Iris pigment epithelial cell (primary cell): ENCODE data around the gene GRID1.
A peak's percentile ranks its signal among the peaks of the same experiment; 100 is the strongest.
"Not testable (repeated sequence)": the region's sequence is repeated elsewhere in the genome, so short reads cannot be mapped to it uniquely, and the experiment has no call there.

Experiments used
- DNase-seq: peaks from one replicate; pipeline ENCODE4 v3.0.0-alpha.2; 2011; ENCODE audit warnings: low read depth

Gene GRID1

DNA sequence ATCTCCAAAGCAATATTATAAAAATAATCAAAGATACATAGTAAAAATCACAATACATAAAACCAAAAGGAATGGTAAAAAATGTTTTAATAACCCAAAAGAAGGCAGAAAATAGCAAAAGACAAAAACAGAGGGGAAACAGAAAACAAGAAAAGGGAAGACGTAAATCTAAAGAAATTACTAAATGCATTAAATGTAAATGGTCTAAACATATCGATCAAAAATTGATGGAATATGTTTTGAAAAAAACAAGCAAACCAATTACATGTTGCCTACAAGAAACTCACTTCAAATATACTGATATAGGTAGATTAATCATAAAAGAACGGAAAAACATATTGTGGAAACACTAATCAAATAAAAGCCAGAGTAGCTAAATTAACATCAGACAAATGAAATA is 369.1 kb downstream of the GRID1 start:
- DNase-seq: no peak

GRCh38 chr10:85995791-85996190 is 370.8 kb downstream of the GRID1 start:
- DNase-seq: peak; percentile 16

DNA sequence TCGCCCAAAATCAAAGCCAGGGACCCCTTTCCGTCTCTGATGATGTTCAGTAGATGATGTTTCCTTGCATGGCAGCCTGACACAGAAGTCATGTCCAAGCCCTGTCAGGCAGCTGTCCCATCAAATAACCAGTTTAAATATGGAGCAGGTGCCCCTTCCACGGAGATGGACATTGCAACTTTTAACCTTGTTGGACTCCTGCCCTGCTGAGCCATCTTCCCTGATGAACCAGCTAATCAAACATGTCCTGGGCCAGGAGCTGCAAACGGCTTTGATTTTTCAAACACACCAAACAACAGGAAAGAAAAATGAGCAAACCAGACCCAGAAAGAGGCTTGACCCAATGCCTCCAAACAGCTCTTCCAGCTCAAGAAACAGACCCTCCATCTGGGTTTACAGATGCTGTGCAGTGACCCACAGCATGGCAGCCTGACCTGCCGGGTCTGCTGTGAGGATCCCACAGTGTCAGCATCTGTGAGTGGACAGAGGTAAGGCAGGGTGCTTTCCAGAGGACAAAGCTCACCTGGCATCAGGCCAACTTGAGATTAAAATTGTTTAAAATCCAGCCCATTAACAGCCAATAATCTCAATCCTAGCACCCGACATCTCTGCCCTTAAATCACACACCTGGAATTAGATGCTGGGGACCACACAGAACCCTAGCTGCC is 372.6 kb downstream of the GRID1 start:
- DNase-seq: no peak

DNA sequence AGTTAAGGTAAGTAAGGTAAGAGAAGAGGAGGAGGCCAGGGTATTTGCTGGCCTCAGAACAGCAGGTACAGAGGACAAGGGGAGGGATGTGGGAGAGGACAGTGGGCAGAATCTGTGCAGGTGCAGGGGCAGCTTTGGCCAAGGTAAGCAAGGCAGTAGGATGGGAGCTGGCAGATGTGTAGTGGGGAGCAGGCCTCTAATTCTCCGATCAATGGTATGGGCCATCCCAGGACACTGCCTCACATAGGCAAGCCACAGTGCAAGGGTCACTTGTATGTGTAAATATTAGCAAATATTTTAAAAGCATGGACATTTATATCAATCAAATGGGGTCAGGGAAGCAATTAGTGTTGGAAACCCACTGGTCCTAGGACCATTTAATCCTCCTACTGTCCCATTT is 373.5 kb downstream of the GRID1 start:
- no peak for DNase-seq

DNA sequence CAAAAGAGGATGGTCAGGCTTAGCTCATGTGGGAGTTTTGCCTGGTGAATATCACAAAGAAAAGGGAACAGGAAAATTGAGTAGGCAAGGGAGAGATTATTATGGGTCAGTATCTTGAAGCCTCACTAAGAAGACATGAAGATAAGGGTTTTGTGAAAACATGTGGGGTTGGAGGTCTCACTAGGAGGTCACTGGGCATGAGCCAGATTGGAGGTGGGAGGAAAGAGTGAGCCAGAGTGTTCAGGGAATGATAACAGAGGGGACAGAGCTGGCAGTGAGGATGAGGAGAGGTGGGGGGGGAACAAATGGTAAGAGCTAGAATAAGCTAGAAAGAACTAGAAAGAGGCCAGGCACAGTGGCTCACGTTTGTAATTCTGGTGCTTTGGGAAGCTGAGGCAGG is 374.3 kb downstream of the GRID1 start:
- no peak for DNase-seq

GRCh38 chr10:85986777-85987176 is 379.8 kb downstream of the GRID1 start:
- DNase-seq: no peak

- no peak for DNase-seq
These were observed 383.5 kb downstream of the GRID1 start for GRCh38 chr10:85983051-85983450.

GRCh38 chr10:85979598-85979997 is 387.0 kb downstream of the GRID1 start:
- no peak for DNase-seq

DNA sequence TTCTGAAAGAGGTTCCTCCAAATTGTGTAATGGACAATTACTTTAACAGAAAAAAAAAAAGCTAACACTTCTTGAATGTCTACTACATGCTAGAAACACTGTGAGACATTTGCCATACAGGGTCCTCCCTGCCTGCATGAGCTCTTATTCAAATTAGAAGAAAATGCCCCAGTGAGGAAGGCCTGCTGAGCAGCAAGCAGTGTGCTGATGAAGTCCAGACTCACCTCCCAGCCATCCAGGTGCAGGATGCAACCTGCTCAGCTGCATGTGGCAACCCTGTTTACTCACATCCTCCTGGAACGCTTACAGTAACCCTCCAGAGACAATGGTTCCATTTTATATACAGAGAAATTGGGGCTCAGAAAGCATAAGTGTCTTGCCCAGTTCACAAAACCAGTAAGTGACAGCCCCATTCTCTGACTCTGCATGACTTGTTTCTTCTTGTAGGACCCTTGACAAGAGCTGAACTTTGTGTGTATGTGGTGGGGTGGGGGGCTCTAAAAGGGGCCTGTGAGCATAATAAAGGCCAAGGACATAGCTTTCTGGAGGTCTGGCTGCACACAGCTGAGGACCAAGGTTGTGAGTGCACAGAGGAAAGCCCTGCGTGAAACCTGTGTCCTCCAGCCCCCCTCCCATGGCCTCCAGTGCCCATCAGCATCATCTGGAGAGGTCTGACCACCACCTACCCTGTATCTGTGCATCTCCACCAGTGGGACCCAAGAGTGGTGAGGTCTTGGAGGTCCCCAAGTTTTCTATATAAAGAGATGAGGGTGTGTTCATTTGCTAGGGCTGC is 387.8 kb downstream of the GRID1 start:
- DNase-seq: no peak

- DNase-seq: no peak
These were observed 389.0 kb downstream of the GRID1 start for GRCh38 chr10:85977642-85978041.

GRCh38 chr10:85976267-85976793 is 390.3 kb downstream of the GRID1 start:
- no peak for DNase-seq

GRCh38 chr10:85971494-85971893 is 395.1 kb downstream of the GRID1 start:
- DNase-seq: no peak

GRCh38 chr10:85967594-85967993 is 399.0 kb downstream of the GRID1 start:
- DNase-seq: no peak

DNA sequence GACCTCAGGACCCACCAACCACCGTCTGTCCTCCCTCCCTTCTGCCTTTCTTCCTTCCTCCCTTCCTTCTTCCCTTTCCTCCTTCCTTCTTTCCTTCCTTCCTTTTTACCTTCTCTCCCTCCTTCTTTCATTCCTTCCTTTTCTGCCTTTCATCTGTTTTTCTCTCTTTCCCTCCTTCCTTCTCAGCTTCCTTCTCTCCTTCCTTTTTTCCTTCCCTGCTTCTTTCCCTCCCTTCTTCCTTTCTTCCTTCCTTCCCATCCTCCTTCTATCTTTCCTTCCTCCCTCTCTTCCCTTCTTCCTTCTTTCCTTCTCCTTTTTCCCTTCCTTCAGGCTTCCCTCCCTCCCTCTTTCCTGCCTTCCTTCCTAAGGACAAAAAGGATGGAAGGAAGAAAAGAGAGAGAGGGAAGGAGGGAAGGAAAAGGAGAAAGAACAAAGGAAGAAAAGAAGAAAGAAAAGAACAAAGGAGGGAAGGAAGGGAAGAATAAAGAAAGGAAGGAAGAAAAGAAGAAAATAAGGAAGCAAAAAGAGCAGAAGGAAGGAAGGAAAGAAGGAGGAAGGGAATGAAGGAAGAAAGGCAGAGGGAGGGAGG is 405.0 kb downstream of the GRID1 start:
- no peak for DNase-seq

- DNase-seq: no peak
These were observed 405.5 kb downstream of the GRID1 start for GRCh38 chr10:85961073-85961472.

DNA sequence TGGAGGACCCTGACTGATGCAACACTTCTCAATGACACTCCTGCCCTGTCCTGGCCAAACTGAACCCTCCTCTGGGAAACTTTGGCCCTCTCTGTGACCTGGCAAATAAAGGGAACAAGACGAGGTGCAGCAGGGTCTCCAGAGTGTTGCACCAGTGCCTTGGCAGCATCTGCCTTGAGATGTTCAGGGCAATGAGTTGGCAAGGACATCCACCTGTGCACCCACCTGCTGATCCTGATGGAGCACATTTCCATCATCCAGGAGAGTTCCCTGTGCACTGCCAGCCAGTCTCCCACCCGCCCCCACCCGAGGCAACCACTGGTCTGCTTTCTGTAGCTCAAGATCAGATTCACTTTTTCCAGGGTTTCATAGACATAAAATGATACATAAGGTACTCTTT is 407.4 kb downstream of the GRID1 start:
- no peak for DNase-seq

DNA sequence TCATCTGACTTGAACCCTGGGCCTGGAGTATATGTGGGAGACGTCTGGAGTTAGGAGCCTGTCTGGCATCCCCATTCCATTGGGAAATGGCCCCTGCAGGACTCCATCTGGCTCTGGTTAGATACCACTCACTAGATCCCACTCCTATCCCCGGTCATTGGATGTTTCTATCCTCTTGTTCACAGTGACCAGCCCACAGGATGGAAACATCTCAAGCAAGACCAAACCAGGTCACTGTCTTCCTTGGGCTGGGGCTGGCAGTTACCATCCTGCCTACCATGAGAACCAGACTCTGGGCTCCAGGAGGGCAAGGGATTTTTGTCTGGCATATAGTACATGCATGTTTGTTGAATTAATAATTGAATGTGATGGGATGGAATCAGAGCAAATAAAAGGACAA is 415.7 kb downstream of the GRID1 start:
- no peak for DNase-seq

GRCh38 chr10:85946713-85947326 is 419.8 kb downstream of the GRID1 start:
- DNase-seq: no peak

DNA sequence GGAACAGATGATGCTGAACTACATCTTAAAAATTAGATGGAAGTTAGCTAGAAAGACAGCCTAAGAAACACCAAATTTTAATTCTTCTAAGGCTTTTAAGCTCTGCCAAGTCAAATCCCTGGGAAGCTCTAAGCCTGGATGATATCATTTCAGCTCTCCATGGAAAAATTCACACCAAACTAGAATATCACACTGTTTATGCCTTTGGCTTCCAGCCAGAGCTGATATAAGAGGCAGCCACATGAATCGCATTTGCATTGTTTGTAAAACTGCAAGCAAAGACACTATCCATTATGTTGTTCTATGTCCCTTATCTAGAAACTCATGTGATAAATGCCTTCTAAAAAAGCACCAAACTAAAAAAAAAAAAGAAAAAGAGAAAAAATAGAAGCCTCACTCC is 430.4 kb downstream of the GRID1 start:
- no peak for DNase-seq

GRCh38 chr10:85934586-85934985 is 432.0 kb downstream of the GRID1 start:
- DNase-seq: no peak

DNA sequence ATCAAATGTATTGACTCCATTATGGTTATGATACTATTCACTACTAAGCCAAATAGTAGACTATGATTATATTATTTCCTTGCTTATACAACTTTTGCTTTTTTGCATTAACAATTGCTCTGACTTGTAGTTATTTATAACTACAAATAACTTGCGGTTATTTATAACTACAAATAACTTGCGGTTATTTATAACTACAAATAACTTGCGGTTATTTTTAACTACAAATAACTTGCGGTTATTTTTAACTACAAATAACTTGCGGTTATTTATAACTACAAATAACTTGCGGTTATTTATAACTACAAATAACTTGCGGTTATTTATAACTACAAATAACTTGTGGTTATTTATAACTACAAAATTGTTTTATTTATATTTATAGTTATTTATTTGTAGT is 436.6 kb downstream of the GRID1 start:
- not testable (repeated sequence) for DNase-seq

- DNase-seq: no peak
These were observed 438.5 kb downstream of the GRID1 start for GRCh38 chr10:85927952-85928665.
